Mucosa of stomach (tissue), 1 donor: ENCODE results near the gene CLEC4C.

Experiments used
- H3K27me3 ChIP-seq: one replicate; pipeline ENCODE4 v1.7.0; 2013; ENCODE audit warnings: mild to moderate bottlenecking, low read length; ENCODE audit not compliant: control insufficient read depth, insufficient read depth
- H3K36me3 ChIP-seq: one replicate; pipeline ENCODE4 v1.7.0; 2013; ENCODE audit warnings: low read length; ENCODE audit not compliant: control insufficient read depth, insufficient read depth
- H3K4me1 ChIP-seq: one replicate; pipeline ENCODE4 v1.7.0; 2013; ENCODE audit warnings: mild to moderate bottlenecking, low read length; ENCODE audit not compliant: control insufficient read depth, insufficient read depth
- H3K4me3 ChIP-seq: one replicate; pipeline ENCODE4 v1.7.0; 2013; ENCODE audit warnings: low read length
- H3K9ac ChIP-seq: one replicate; pipeline ENCODE4 v1.7.0; 2013; ENCODE audit warnings: mild to moderate bottlenecking, low read length, moderate library complexity
- H3K9me3 ChIP-seq: one replicate; pipeline ENCODE4 v1.7.0; 2013; ENCODE audit warnings: mild to moderate bottlenecking, low read length, moderate library complexity; ENCODE audit not compliant: control insufficient read depth
- donor health status: Pancreatic carcinoma.

Gene CLEC4C

GRCh38 chr12:7716381-7716780 lies 30.8 kb downstream of the CLEC4C start:
- no peaks in the 10 kb centered on the region for H3K27me3 ChIP-seq
- no peak overlapping the region for H3K4me3 ChIP-seq
- no peaks in the 10 kb centered on the region for H3K36me3 ChIP-seq
- no peaks in the 10 kb centered on the region for H3K9me3 ChIP-seq
- no peak overlapping the region for H3K9ac ChIP-seq
- H3K4me1 ChIP-seq, result no peaks in the 10 kb centered on the region

GRCh38 chr12:7712841-7713442 lies 34.2 kb downstream of the CLEC4C start:
- H3K4me1 ChIP-seq, result no peaks in the 10 kb centered on the region
- no peaks in the 10 kb centered on the region for H3K9me3 ChIP-seq
- H3K36me3 ChIP-seq, result no peaks in the 10 kb centered on the region
- H3K9ac ChIP-seq, result no peak overlapping the region
- no peak overlapping the region for H3K4me3 ChIP-seq
- no peaks in the 10 kb centered on the region for H3K27me3 ChIP-seq

- Histone ChIP-seq H3K9me3 (no peaks in the 10 kb centered on the region), H3K4me1 (no peaks in the 10 kb centered on the region), H3K9ac (no peak within 1 kb of the TSS), H3K27me3 (no peaks in the 10 kb centered on the region), H3K4me3 (no peak within 1 kb of the TSS), H3K36me3 (no peaks in the 10 kb centered on the region)
Measured at GRCh38 chr12:7711133-7711532, 36.0 kb downstream of the CLEC4C start, which contains the start of gene DPPA3. Gene DPPA3, plus strand, starts transcription at chr12:7711433. Its CDS starts 138 bp downstream, at chr12:7711571.

- no peaks in the 10 kb centered on the region for H3K27me3 ChIP-seq
- H3K4me3 ChIP-seq, result no peak overlapping the region
- H3K4me1 ChIP-seq, result no peaks in the 10 kb centered on the region
- no peaks in the 10 kb centered on the region for H3K36me3 ChIP-seq
- no peak overlapping the region for H3K9ac ChIP-seq
- H3K9me3 ChIP-seq, result no peaks in the 10 kb centered on the region
Measured at GRCh38 chr12:7709969-7710675, 37.1 kb downstream of the CLEC4C start.

- Histone ChIP-seq H3K9ac (no peak overlapping the region), H3K36me3 (no peaks in the 10 kb centered on the region), H3K27me3 (no peaks in the 10 kb centered on the region), H3K4me3 (no peak overlapping the region), H3K4me1 (no peaks in the 10 kb centered on the region), H3K9me3 (no peaks in the 10 kb centered on the region)
Measured at GRCh38 chr12:7705846-7706245, 41.3 kb downstream of the CLEC4C start.

GRCh38 chr12:7695566-7696197 lies 51.5 kb downstream of the CLEC4C start, which contains the start of gene GDF3:
Gene GDF3, minus strand, starts transcription at chr12:7695775. Its CDS starts 47 bp downstream, at chr12:7695728.
- H3K9me3 ChIP-seq, result no peaks in the 10 kb centered on the region
- H3K4me1 ChIP-seq, result no peaks in the 10 kb centered on the region
- no peaks in the 10 kb centered on the region for H3K36me3 ChIP-seq
- H3K4me3 ChIP-seq, result no peak within 1 kb of the TSS
- H3K9ac ChIP-seq, result no peak within 1 kb of the TSS
- H3K27me3 ChIP-seq, result no peaks in the 10 kb centered on the region

GRCh38 chr12:7695237-7695560 lies 52.0 kb downstream of the CLEC4C start:
- no peak overlapping the region for H3K9ac ChIP-seq
- H3K4me1 ChIP-seq, result no peaks in the 10 kb centered on the region
- no peaks in the 10 kb centered on the region for H3K36me3 ChIP-seq
- no peak overlapping the region for H3K4me3 ChIP-seq
- no peaks in the 10 kb centered on the region for H3K9me3 ChIP-seq
- no peaks in the 10 kb centered on the region for H3K27me3 ChIP-seq

- Histone ChIP-seq H3K36me3 (no peaks in the 10 kb centered on the region), H3K9ac (no peak overlapping the region), H3K4me1 (no peaks in the 10 kb centered on the region), H3K27me3 (no peaks in the 10 kb centered on the region), H3K9me3 (no peaks in the 10 kb centered on the region), H3K4me3 (no peak overlapping the region)
Measured at GRCh38 chr12:7694556-7695236, 52.5 kb downstream of the CLEC4C start.

GRCh38 chr12:7693793-7694192 lies 53.4 kb downstream of the CLEC4C start:
- H3K4me3 ChIP-seq, result no peak overlapping the region
- no peak overlapping the region for H3K9ac ChIP-seq
- H3K9me3 ChIP-seq, result no peaks in the 10 kb centered on the region
- no peaks in the 10 kb centered on the region for H3K36me3 ChIP-seq
- H3K4me1 ChIP-seq, result no peaks in the 10 kb centered on the region
- H3K27me3 ChIP-seq, result no peaks in the 10 kb centered on the region

- Histone ChIP-seq H3K9me3 (no peaks in the 10 kb centered on the region), H3K4me1 (no peaks in the 10 kb centered on the region), H3K4me3 (no peak overlapping the region), H3K36me3 (no peaks in the 10 kb centered on the region), H3K27me3 (no peaks in the 10 kb centered on the region), H3K9ac (no peak overlapping the region)
Measured at GRCh38 chr12:7681535-7681934, 65.6 kb downstream of the CLEC4C start.
